ENCODE results near the gene OSBPL9.
"Not testable (repeated sequence)": the region's sequence is repeated elsewhere in the genome, so short reads cannot be mapped to it uniquely, and the experiment has no call there.

The OSBPL9 gene

DNA sequence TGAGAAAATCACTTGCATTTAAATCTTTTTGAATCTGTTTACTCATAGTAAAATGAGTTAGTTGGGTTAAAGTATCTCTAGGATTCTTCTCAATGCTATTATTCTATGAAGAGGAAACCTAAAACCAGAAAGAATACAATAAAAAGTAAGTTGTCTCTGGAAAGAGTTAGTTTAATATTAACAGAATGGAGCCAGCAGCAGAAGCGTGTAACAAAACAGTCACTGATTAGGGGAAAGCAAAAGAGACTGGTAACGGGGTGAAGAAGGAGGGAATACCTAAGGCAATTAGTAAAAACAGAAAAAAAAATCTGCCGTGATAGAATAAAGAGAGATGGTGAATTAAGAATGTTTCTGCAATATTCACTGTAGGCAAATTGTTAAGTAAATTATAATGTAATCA is 201.6 kb downstream of the OSBPL9 start:
- no peak for DNase-seq

DNA sequence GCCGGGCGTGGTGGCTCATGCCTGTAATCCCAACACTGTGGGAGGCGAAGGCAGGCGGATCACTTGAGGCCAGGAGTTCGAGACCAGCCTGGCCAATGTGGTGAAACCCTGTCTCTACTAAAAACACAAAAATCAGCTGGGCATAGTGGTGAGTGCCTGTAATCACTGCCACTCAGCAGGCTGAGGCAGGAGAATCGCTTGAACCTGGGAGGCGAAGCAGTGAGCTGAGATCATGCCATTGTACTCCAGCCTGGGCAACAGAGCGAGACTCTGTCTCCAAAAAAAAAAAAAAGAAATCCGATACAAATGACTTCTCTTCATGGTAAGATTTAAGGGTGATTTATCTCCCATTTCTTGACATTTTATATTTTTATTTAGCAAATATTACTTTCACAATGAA is 202.1 kb downstream of the OSBPL9 start:
- DNase-seq = not testable (repeated sequence)

DNA sequence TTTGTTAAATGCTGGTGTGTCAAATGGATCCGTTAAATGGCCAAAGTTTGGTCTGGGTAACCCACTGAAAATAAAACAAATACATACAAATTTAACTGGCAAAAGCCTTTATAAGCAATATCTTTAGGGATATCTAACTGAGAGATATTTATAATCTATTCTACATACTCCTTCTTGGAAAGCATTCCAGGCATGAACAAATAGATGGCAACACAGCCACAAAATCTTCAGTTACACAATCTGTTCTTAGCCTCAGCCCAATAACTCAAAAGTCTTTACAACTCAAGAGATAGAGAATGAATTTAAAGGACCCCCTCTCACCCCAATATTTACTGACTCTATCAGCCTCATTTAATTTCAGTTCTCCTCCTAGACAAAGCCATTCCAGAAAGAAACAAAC is 202.9 kb downstream of the OSBPL9 start:
- DNase-seq = no peak

DNA sequence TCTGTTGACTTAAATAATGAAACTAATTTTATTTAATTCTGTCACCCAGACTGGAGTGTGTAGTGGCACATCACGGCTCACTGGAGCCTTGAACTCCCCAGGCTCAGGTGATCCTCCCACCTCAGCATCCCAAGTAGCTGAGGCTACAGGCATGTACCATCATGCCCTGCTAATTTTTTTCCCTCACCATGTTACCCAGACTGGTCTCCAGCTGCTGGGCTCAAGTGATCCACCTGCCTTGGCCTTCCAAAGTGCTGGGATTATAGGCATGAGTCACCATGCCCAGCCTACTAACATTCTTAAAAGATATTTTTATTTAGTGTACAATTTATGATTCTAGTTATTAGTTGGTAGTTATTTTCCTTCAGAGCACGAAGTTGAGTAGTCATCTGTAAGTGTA is 212.2 kb downstream of the OSBPL9 start:
- no peak for DNase-seq

DNA sequence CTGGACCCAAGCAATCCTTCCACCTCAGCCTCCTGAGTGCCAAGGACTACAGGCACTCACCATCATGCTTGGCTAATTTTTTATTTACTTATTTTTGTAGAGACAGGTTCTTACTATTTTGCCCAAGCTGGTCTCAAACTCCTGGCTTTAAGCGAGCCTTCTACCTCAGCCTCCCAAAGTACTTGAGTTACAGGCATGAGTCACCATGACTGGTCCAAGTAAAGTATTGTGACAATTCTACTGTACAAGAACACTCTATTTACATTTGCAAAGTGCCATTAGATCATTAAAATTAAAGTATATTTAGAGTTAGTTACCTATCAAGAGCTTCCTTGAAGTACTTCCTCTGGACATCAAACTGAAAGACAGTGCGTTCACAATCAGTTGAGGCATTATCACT is 216.8 kb downstream of the OSBPL9 start:
- no peak for DNase-seq

DNA sequence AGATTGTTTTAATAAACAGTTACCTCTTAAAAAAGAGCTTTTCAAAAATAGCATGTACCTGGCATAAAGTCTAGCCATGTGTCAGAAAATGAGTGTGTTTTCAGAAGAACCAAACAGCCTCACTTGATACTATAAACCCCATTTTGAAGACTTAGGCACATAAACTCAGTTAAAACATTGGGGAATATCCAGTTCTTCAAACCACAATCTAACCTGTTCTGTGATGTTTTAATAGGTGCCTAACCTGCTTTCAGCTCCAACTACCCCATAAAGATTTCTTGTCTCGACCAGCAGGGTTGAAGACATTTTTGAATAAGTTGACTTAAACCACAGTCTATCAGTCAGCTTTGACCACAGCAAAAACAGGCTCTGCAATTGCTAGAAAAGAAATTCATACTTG is 220.4 kb downstream of the OSBPL9 start:
- no peak for DNase-seq

Data from RPMI8226 (cell line).